ENCODE measurements around the gene PPP3R1. TPM values are rescaled to one million over a fixed set of nuclear protein-coding genes. Genes with fewer than 3 reads are reported as not detected.

Gene PPP3R1
- total and polyA plus RNA-seq, 2 donors (not counting 3 experiments of a cell fraction or from before 2014, with no cell fraction given) = 8.4 to 62.2 TPM

DNA sequence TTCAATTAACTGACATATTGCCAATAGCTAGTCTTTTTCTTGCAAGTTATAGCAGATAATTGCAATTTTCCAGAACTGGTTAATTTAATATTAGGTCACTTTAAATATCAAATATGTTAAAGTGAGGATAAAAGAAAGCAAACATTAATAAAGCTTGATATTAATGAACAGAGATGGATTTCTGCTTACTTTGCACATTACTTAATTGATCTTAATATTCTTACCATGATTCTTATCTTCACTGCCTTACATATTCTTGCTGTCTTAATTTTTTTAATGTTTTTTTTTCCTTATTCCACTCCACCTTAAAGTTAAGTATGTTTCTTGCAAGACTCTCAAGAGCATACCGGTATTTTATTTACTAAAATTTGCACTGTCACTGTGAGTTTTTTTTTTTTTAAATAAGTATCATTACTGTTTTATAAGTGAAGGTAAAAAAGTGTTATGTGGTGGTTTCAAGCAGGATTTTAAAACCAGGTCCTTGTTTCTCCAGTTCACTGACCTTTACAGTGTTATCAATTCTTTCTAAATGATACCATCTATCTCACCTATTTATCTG is 33.9 kb downstream of the PPP3R1 start:
- Histone ChIP-seq H3K27me3 (ENCODE audit: control insufficient read depth in 2 of 2, insufficient read depth in 2 of 2, low read length in 2 of 2) (no peaks in the 10 kb centered on the region), H3K9me3 (replicated peaks; ENCODE audit: control insufficient read depth, insufficient read depth, low read length) (no peaks in the 10 kb centered on the region), H2AFZ (ENCODE audit: low read depth, low read length) (no peak overlapping the region), H3K4me3 (replicated peaks in 1 of 3; ENCODE audit: insufficient read depth in 1 of 3, low read depth in 1 of 3, low read length in 3 of 3) (no peak overlapping the region), H3K4me1 (ENCODE audit: control insufficient read depth, extremely low read depth, insufficient read depth, low read length) (peaks cover 5% of the 10 kb centered on the region), H3K36me3 (ENCODE audit: control insufficient read depth in 2 of 2, extremely low read depth in 1 of 2, insufficient read depth in 2 of 2, low read length in 2 of 2) (no peaks in the 10 kb centered on the region), H3K27ac (ENCODE audit: insufficient read depth, low read depth, low read length) (peak overlapping the region; percentile 15), H3K4me2 (ENCODE audit: insufficient read depth, low read length) (no peak overlapping the region), H3K9me1 (replicated peaks; ENCODE audit: control insufficient read depth, extremely low read depth, insufficient read depth, low read length) (no peaks in the 10 kb centered on the region), H4K20me1 (replicated peaks; ENCODE audit: control insufficient read depth, extremely low read depth, insufficient read depth, low read length) (peaks cover 3% of the 10 kb centered on the region), H3K79me2 (ENCODE audit: control insufficient read depth, insufficient read depth, low read length) (peaks cover 99% of the 10 kb centered on the region), H3K9ac (replicated peaks; ENCODE audit: extremely low read depth, insufficient read depth, low read length) (no peak overlapping the region)
- DNase-seq (ENCODE audit: low read depth, low spot score) = no peak
- dilution Hi-C loops (cut with MboI; ENCODE audit: extremely low pct_ligation_motif_present, low sequenced_read_pairs) (no loop called here), intact Hi-C loops (cut with micrococcal nuclease) (no loop called here)
- BruUV-seq (replicated peaks) = no TSS peak
- FAIRE-seq = peak; percentile 59
- CTCF ChIA-PET = interaction anchor here (1.2 to 3.4 kb wide), 6 partner anchors 9 to 65 kb away, joined by 3 to 33 read pairs (median 3); no protein-coding TSS in a partner anchor
- POLR2A ChIA-PET = no interaction called here
- TF ChIP-seq FOS (IDR thresholded peaks at IDR 0.05; ENCODE audit: borderline replicate concordance, insufficient read depth, low read length) (no peak), MYC (IDR thresholded peaks at IDR 0.05; ENCODE audit: low read depth, low read length) (no peak), GATA2 (IDR thresholded peaks at IDR 0.05; ENCODE audit: insufficient read depth, insufficient read length, low read depth, low read length) (no peak), POLR2AphosphoS5 (IDR thresholded peaks at IDR 0.05; ENCODE audit: insufficient read depth, low read depth, low read length) (no peak), JUN (IDR thresholded peaks at IDR 0.05; ENCODE audit: borderline replicate concordance, insufficient read depth, insufficient read length, low read depth) (no peak), POLR2A (IDR thresholded peaks at IDR 0.05; ENCODE audit: low read depth, low read length) (no peak), EZH2 (IDR thresholded peaks at IDR 0.05; ENCODE audit: borderline replicate concordance, low read depth, low read length, severe bottlenecking) (no peak)
- TF ChIP-seq, protein P1, sequence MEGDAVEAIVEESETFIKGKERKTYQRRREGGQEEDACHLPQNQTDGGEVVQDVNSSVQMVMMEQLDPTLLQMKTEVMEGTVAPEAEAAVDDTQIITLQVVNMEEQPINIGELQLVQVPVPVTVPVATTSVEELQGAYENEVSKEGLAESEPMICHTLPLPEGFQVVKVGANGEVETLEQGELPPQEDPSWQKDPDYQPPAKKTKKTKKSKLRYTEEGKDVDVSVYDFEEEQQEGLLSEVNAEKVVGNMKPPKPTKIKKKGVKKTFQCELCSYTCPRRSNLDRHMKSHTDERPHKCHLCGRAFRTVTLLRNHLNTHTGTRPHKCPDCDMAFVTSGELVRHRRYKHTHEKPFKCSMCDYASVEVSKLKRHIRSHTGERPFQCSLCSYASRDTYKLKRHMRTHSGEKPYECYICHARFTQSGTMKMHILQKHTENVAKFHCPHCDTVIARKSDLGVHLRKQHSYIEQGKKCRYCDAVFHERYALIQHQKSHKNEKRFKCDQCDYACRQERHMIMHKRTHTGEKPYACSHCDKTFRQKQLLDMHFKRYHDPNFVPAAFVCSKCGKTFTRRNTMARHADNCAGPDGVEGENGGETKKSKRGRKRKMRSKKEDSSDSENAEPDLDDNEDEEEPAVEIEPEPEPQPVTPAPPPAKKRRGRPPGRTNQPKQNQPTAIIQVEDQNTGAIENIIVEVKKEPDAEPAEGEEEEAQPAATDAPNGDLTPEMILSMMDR (IDR thresholded peaks at IDR 0.05; ENCODE audit: extremely low read depth in 1 of 2, insufficient read depth in 1 of 2, low read depth in 1 of 2, low read length in 2 of 2) = no peak
- TF ChIP-seq, protein P2, sequence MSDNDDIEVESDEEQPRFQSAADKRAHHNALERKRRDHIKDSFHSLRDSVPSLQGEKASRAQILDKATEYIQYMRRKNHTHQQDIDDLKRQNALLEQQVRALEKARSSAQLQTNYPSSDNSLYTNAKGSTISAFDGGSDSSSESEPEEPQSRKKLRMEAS (IDR thresholded peaks at IDR 0.05; ENCODE audit: insufficient read depth, insufficient read length) = no peak

Measured in endothelial cell of umbilical vein (primary cell).